Lower leg skin (tissue), 4 donors: ENCODE results near the gene TM9SF4. TPM values are rescaled to one million over a fixed set of nuclear protein-coding genes. Genes with fewer than 3 reads are reported as not detected.

Experiments used
- DNase-seq, 2 donors: peaks; one replicate each; pipeline ENCODE4 v3.0.0-alpha.2; 2019; ENCODE audit warnings: low spot score in 2 of 2
- H3K4me3 ChIP-seq: fragments of 200-600 bp; sonication (generic); 2 replicates; pipeline ENCODE4 v1.5.1; 2017; ENCODE audit warnings: mild to moderate bottlenecking, low read depth; ENCODE audit not compliant: poor library complexity, severe bottlenecking
- POLR2A ChIP-seq, 2 donors: fragments of 450-650 bp; IDR thresholded peaks; one replicate each; pipeline ENCODE4 v1.6.1; 2016 to 2017; ENCODE audit warnings: antibody characterized with exemption in 2 of 2, mild to moderate bottlenecking in 1 of 2, moderate library complexity in 1 of 2
- WGBS, 2 donors: methylation state at CpG; one replicate each; pipeline ENCODE4 v1.1.5; 2018; 5-methylcytosine and 5-hydroxymethylcytosine counted together
- intact Hi-C: fragments of 100-400 bp; cut with DNase I; formaldehyde crosslinking; loops from one replicate; pipeline ENCODE4 v1.15.0; 2023; ENCODE audit warnings: low total_unique reads
- total RNA-seq, 4 donors: library from RNA; depleted of rRNA; stranded (reverse); fragments of >200 nt; gene quantifications; one replicate each; pipeline ENCODE4 v1.1.0, GENCODE V29; 2016
- TF ChIP-seq, protein P1 (sequence below), 3 donors: fragments of 450-650 bp; IDR thresholded peaks; one replicate each; pipeline ENCODE4 v1.5.1; 2016; ENCODE audit warnings: antibody characterized with exemption in 3 of 3, mild to moderate bottlenecking in 3 of 3, moderate library complexity in 2 of 3

The TM9SF4 gene
- total RNA-seq, 4 donors from 2014 or later = 42.2 to 49.5 (median 47.3) TPM

DNA sequence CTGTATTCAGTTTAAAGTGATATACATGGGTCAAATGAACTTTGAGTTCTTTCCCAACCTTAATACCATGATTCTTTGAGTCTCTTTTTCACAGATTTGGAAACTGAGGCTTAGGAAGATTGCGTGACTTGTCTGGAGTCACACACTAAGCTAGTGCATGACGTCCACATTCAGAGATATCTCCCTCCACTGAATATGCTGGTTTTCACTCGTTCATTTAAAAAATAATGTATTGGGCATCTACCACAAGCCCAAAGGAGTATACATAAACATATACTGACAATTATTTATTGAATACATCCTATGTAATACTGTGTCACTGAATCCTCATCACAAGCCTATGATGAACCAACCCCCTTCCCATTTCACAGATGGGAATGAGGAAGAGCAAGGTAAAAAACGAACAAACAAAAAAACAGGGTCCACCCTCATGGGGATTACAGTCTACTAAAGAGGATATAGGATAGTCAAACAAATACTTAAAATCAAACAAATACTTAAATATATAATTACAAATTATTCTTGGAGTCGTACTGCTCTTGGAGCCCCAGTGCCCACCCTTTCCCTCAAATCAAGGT is 611 bp upstream of the TM9SF4 start:
- intact Hi-C loops = no loop called here
- DNase-seq = no peak
- TF ChIP-seq, protein P1, sequence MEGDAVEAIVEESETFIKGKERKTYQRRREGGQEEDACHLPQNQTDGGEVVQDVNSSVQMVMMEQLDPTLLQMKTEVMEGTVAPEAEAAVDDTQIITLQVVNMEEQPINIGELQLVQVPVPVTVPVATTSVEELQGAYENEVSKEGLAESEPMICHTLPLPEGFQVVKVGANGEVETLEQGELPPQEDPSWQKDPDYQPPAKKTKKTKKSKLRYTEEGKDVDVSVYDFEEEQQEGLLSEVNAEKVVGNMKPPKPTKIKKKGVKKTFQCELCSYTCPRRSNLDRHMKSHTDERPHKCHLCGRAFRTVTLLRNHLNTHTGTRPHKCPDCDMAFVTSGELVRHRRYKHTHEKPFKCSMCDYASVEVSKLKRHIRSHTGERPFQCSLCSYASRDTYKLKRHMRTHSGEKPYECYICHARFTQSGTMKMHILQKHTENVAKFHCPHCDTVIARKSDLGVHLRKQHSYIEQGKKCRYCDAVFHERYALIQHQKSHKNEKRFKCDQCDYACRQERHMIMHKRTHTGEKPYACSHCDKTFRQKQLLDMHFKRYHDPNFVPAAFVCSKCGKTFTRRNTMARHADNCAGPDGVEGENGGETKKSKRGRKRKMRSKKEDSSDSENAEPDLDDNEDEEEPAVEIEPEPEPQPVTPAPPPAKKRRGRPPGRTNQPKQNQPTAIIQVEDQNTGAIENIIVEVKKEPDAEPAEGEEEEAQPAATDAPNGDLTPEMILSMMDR (IDR thresholded peaks at IDR 0.05) = no peak
- no peak for TF ChIP-seq POLR2A (IDR thresholded peaks at IDR 0.05)
- 57 to 59% methylated on average over 5 of the region's 5 CpGs for WGBS, 2 donors
- H3K4me3 ChIP-seq = no peak overlapping the region

DNA sequence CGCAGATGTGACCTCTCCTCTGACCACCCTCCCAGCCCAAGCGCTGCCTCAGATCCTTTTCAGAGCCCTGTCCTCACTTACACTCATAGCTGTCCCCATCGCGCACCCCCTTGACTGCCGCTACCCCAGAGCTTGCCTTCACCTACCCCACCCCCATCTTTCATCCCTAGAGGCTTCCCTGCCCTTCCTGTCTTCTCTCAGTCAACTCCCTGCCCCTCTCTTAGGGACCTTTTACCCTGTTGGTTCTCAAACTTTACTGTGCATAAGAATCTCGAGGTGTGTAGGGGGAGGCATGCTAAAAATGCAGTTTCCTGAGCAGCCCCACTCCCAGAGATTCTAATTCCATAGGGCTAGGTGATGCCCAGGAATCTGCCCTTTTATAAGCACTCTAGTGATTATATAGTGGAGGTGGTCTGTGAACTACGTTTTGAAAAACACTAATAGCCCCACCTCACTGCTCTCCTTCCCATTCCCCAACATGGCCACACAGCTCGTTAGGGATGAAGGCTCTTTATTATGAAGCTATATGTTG is 725 bp downstream of the TM9SF4 start:
- no peak for DNase-seq
- no peak for TF ChIP-seq POLR2A (IDR thresholded peaks at IDR 0.05)
- TF ChIP-seq, protein P1 (IDR thresholded peaks at IDR 0.05) = peak in 1 of 3 donors; percentile 38
- intact Hi-C loops = loop anchor here (10.0 kb wide), 1 partner anchor 85 kb away; no protein-coding TSS in a partner anchor
- peak overlapping the region; percentile 56 for H3K4me3 ChIP-seq
- 2 to 3% methylated on average over 8 of the region's 8 CpGs for WGBS, 2 donors

DNA sequence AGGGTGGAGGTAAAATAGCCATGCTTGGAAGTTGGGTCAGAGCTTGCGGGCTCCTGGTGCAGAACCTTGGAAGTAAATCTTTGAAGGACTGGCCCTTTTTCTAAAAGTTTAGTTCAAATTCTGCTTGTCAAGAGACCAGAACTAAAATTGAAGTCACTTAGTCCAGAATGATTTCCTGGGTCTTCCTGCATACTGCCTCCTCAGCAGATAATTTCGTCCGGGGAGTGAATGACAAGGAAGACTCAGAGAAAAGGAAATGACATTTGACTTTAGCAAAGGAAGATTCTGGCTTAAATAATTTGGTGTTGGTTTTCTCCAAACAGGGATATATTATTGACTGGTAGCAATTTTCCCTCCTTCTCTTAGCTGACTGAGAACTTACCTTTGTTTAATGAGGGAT is 1.2 kb downstream of the TM9SF4 start:
- intact Hi-C loops = loop anchor here (10.0 kb wide), 1 partner anchor 84 kb away; no protein-coding TSS in a partner anchor
- no peak for DNase-seq
- TF ChIP-seq, protein P1 (IDR thresholded peaks at IDR 0.05) = no peak
- TF ChIP-seq POLR2A (IDR thresholded peaks at IDR 0.05) = no peak
- WGBS, 2 donors = 69 to 78% methylated on average over 3 of the region's 3 CpGs
- no peak overlapping the region for H3K4me3 ChIP-seq

DNA sequence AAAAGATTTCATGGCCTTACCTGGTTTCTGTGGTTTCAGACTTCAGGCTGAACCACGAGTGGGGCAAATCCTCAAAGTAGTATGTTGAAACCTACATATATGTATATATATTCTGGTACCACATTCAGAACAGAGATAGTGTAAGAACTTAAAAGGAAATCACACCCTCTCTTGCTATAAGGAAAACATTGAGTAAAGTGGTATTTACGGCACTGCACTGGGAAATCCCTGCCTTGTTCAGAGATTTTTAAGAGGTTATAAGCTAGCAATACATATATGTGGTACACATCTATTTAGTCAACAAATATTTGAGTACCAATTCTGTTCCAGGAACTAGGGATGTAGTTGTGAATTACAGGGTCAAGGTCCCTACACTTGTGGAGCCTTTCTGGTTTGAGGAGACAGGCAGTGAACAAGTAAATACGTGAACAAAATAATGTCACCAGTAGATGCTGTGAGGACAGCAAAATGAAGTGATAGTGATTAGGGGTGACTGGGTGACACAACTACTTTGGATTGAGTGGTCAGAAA is 1.7 kb downstream of the TM9SF4 start:
- no peak for DNase-seq
- H3K4me3 ChIP-seq = no peak overlapping the region
- 71 to 82% methylated on average over 3 of the region's 3 CpGs for WGBS, 2 donors
- intact Hi-C loops = loop anchor here (10.0 kb wide), 1 partner anchor 84 kb away; no protein-coding TSS in a partner anchor
- no peak for TF ChIP-seq POLR2A (IDR thresholded peaks at IDR 0.05)
- TF ChIP-seq, protein P1 (IDR thresholded peaks at IDR 0.05) = no peak

DNA sequence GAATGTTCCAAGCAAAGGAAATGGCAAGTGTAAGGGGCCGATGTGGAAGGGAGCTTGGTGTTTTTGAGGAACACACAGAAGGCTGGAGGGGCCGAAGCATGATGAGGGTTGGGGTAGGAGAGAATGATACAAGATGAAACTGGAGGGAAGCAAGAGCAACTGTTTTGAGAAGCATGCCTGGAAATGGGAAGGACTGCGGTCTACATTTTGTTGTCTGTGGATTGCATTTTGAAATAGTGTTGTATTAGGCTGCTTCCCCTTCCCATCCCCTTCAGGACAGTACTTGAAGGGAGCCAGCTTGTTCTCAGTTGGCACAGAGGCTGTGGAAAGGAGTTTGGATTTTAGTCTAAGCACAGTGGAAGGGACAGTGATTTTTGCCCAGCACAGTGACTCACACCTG is 2.2 kb downstream of the TM9SF4 start:
- no peak for TF ChIP-seq POLR2A (IDR thresholded peaks at IDR 0.05)
- TF ChIP-seq, protein P1 (IDR thresholded peaks at IDR 0.05) = no peak

More for the DNA sequence above, 2.2 kb downstream of the TM9SF4 start:
- peak; percentile 20 to 26 for DNase-seq
- 86 to 92% methylated on average over 3 of the region's 3 CpGs for WGBS, 2 donors
- no peak overlapping the region for H3K4me3 ChIP-seq
- intact Hi-C loops = loop anchor here (10.0 kb wide), 1 partner anchor 83 kb away; no protein-coding TSS in a partner anchor
